DOHH2 (cell line): Measurements from ENCODE around the gene KCNMA1.

Source experiments
- H3F3A ChIP-seq: fragments of 200-600 bp; sonication (generic), shearing (Covaris generic); 2 replicates; pipeline ENCODE4 v1.6.0; 2016; ENCODE audit warnings: antibody characterized with exemption, mild to moderate bottlenecking; ENCODE audit not compliant: control insufficient read depth, insufficient read depth
- H3K27ac ChIP-seq: fragments of 200-600 bp; sonication (generic); 2 replicates; pipeline ENCODE4 v1.5.1; 2014; ENCODE audit warnings: low read depth, mild to moderate bottlenecking, low read length, moderate library complexity
- H3K27me3 ChIP-seq: fragments of 200-600 bp; sonication (generic); 2 replicates; pipeline ENCODE4 v1.6.1; 2014; ENCODE audit warnings: mild to moderate bottlenecking, low read length, mixed read lengths; ENCODE audit not compliant: control insufficient read depth
- H3K36me3 ChIP-seq: fragments of 200-600 bp; sonication (generic); 2 replicates; pipeline ENCODE4 v1.6.1; 2014; ENCODE audit warnings: mild to moderate bottlenecking, low read length, moderate library complexity, mixed read lengths; ENCODE audit not compliant: control insufficient read depth
- H3K4me1 ChIP-seq: fragments of 200-600 bp; sonication (generic); 2 replicates; pipeline ENCODE4 v1.6.1; 2014; ENCODE audit warnings: mild to moderate bottlenecking, low read length, mixed read lengths; ENCODE audit not compliant: control insufficient read depth
- H3K4me2 ChIP-seq: fragments of 200-600 bp; sonication (generic); 2 replicates; pipeline ENCODE4 v1.6.0; 2014; ENCODE audit warnings: mild to moderate bottlenecking, low read length, moderate library complexity
- H3K4me3 ChIP-seq: fragments of 200-600 bp; sonication (generic); 2 replicates; pipeline ENCODE4 v1.5.1; 2014; ENCODE audit warnings: mild to moderate bottlenecking, low read length, mixed read lengths
- H3K79me2 ChIP-seq: fragments of 200-600 bp; sonication (generic); 2 replicates; pipeline ENCODE4 v1.6.1; 2014; ENCODE audit warnings: mild to moderate bottlenecking, low read length, mixed read lengths; ENCODE audit not compliant: control insufficient read depth
- H3K9me2 ChIP-seq: fragments of 200-600 bp; sonication (generic); replicated peaks from 2 replicates; pipeline ENCODE4 v1.6.1; 2014; ENCODE audit warnings: mild to moderate bottlenecking, low read length, mixed read lengths; ENCODE audit not compliant: control insufficient read depth
- H3K9me3 ChIP-seq: fragments of 200-600 bp; sonication (generic); 2 replicates; pipeline ENCODE4 v1.6.1; 2014; ENCODE audit warnings: antibody characterized with exemption, low read length, mixed read lengths; ENCODE audit not compliant: control insufficient read depth, insufficient read depth
- H4K20me1 ChIP-seq: fragments of 200-600 bp; sonication (generic); 2 replicates; pipeline ENCODE4 v1.6.0; 2014; ENCODE audit warnings: low read depth, mild to moderate bottlenecking, antibody characterized with exemption, low read length, moderate library complexity; ENCODE audit not compliant: control insufficient read depth, insufficient read depth
- EZH2phosphoT487 ChIP-seq: fragments of 200-600 bp; sonication (generic); IDR thresholded peaks from 2 replicates; pipeline ENCODE4 v1.6.1; 2017; ENCODE audit warnings: borderline replicate concordance, mild to moderate bottlenecking, antibody characterized with exemption, low read length, moderate library complexity, mixed read lengths
- TF ChIP-seq, protein P1 (sequence below): fragments of 200-600 bp; sonication (generic); IDR thresholded peaks from one replicate; pipeline ENCODE4 v1.5.1; 2014; ENCODE audit warnings: antibody characterized with exemption, mild to moderate bottlenecking, low read depth, low read length; ENCODE audit not compliant: poor library complexity, severe bottlenecking

KCNMA1 gene

DNA sequence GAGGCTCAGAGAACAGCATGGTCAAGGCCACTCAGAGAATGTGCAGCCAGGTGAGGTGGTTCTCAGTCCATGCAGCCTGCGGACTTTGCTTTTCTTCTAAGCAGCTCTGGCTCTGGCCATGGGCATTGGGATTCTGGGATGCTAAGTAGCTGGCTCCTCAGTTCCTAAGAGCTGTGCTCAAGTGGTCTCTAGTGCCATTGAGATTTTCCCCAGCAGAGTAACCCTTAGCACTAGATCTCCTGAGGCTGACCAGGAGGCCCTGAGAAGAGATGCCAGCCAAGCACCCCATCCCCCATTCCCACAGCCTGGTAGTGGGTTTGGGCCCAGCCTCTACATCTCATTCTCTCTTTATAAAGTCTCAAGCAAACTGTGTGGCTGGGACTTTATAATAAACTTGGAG is 77.1 kb downstream of the KCNMA1 start:
- TF ChIP-seq EZH2phosphoT487: no peak
- TF ChIP-seq, protein P1, sequence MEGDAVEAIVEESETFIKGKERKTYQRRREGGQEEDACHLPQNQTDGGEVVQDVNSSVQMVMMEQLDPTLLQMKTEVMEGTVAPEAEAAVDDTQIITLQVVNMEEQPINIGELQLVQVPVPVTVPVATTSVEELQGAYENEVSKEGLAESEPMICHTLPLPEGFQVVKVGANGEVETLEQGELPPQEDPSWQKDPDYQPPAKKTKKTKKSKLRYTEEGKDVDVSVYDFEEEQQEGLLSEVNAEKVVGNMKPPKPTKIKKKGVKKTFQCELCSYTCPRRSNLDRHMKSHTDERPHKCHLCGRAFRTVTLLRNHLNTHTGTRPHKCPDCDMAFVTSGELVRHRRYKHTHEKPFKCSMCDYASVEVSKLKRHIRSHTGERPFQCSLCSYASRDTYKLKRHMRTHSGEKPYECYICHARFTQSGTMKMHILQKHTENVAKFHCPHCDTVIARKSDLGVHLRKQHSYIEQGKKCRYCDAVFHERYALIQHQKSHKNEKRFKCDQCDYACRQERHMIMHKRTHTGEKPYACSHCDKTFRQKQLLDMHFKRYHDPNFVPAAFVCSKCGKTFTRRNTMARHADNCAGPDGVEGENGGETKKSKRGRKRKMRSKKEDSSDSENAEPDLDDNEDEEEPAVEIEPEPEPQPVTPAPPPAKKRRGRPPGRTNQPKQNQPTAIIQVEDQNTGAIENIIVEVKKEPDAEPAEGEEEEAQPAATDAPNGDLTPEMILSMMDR: no peak
- no peak overlapping the region for H3K4me2 ChIP-seq

DNA sequence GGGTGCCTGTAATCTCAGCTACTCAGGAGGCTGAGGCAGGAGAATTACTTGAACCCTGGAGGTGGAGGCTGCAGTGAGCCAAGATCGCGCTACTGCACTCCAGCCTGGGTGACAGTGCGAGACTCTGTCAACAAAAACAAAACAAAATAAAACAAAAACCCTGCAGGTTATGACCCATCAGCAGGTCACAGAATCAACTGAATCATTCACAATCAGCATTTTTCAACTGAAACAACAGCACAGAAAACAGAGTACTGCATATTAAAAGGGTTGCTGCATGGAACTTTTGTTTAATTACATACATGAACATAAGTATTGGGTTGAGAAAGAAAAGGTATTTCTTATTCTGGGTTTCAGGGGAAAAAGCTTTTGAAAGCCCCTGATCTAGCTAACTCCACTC is 77.6 kb downstream of the KCNMA1 start:
- Histone ChIP-seq H3K9me3 (no peaks in the 10 kb centered on the region), H3K36me3 (no peaks in the 10 kb centered on the region), H3K27me3 (peaks cover 4% of the 10 kb centered on the region; the same call in 1 of the 2 replicates), H3K4me1 (peaks cover 46% of the 10 kb centered on the region), H3K27ac (no peak overlapping the region), H3F3A (no peaks in the 10 kb centered on the region), H3K4me3 (no peak overlapping the region), H3K79me2 (no peaks in the 10 kb centered on the region), H4K20me1 (no peaks in the 10 kb centered on the region), H3K4me2 (no peak overlapping the region), H3K9me2 (no peaks in the 10 kb centered on the region)
- TF ChIP-seq, protein P1: no peak
- no peak for TF ChIP-seq EZH2phosphoT487

More for the DNA sequence above, 77.1 kb downstream of the KCNMA1 start:
- H3K27ac ChIP-seq: no peak overlapping the region
- H3K27me3 ChIP-seq: peaks cover 4% of the 10 kb centered on the region; the same call in 1 of the 2 replicates
- H4K20me1 ChIP-seq: no peaks in the 10 kb centered on the region
- H3K9me3 ChIP-seq: no peaks in the 10 kb centered on the region
- H3K36me3 ChIP-seq: no peaks in the 10 kb centered on the region
- peaks cover 50% of the 10 kb centered on the region for H3K4me1 ChIP-seq
- no peaks in the 10 kb centered on the region for H3K9me2 ChIP-seq
- H3K79me2 ChIP-seq: no peaks in the 10 kb centered on the region
- no peak overlapping the region for H3K4me3 ChIP-seq
- H3F3A ChIP-seq: no peaks in the 10 kb centered on the region

DNA sequence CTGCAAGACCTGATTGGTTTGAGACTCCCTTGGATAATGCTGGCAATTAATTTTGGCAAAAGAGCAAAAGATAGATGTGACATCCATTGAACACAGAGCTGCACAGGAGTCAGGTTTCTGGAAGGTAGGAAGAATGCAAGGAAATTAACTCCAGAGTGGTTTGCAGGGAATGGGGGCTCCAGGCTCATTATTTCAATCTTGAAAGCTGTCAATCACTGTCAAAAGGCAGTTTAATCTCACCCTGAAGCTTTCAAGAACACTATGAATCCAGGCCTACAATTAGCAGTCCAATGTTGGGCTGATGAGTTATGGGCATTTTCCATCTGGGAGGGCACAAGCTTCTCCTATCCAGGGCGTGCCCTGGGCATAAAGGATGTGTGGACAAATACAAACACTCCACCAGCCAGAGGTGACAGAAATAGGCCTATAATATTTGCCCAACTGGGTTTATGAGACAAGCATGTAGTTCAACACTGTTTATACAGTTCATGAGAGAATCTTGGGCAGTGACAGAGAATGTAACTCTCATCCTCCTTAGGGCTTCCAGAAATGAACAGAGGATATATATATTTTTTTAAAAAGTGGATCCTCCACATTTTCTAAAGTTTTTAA is 80.5 kb downstream of the KCNMA1 start:
- Histone ChIP-seq H3K4me1 (peaks cover 17% of the 10 kb centered on the region), H3K9me3 (no peaks in the 10 kb centered on the region), H3K27me3 (no peaks in the 10 kb centered on the region), H3K4me3 (no peak overlapping the region), H3K4me2 (no peak overlapping the region), H4K20me1 (no peaks in the 10 kb centered on the region), H3K27ac (no peak overlapping the region), H3K36me3 (no peaks in the 10 kb centered on the region), H3K9me2 (no peaks in the 10 kb centered on the region), H3K79me2 (no peaks in the 10 kb centered on the region), H3F3A (no peaks in the 10 kb centered on the region)
- TF ChIP-seq, protein P1: no peak
- TF ChIP-seq EZH2phosphoT487: no peak
